Measurements from ENCODE around the gene SMIM35. TPM values are rescaled to one million over a fixed set of nuclear protein-coding genes. Genes with fewer than 3 reads are reported as not detected.

SMIM35 gene
- total and polyA plus RNA-seq, 4 donors, result 0.06 to 0.17 (median 0.11) TPM

DNA sequence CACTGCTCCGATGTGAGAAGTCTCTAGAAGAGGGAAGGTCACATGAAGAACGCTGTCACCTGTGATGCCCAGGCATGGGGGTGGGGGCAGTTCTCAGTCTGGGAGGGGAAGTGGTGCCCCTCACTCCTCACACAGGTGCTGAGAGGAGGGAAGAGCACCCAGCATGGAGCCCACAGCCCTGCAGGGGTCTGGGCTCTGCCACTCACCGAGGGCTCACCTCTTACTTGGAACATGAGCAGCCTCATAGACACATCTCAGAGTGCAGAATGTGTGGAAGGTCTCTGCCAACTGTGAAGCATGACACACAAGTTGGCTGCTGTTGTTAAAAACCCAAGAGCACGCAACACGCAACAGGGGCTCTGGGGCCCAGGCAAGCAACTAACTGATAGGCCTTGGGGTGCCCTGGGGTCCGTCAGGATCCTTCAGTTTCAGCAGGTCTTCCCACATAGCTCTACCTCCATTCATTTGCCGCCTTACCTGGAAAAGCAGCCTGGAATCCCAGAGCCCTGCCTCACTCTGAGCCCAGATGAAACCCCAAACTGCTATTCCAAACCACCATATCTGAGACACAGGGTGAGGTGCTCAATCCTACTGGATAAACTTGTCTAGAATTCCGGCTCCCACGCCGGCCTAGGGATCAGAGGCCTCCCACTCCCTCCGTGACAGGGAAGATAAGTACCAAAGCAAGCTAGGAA lies 27.4 kb downstream of the SMIM35 start:
- TF ChIP-seq, protein P1, sequence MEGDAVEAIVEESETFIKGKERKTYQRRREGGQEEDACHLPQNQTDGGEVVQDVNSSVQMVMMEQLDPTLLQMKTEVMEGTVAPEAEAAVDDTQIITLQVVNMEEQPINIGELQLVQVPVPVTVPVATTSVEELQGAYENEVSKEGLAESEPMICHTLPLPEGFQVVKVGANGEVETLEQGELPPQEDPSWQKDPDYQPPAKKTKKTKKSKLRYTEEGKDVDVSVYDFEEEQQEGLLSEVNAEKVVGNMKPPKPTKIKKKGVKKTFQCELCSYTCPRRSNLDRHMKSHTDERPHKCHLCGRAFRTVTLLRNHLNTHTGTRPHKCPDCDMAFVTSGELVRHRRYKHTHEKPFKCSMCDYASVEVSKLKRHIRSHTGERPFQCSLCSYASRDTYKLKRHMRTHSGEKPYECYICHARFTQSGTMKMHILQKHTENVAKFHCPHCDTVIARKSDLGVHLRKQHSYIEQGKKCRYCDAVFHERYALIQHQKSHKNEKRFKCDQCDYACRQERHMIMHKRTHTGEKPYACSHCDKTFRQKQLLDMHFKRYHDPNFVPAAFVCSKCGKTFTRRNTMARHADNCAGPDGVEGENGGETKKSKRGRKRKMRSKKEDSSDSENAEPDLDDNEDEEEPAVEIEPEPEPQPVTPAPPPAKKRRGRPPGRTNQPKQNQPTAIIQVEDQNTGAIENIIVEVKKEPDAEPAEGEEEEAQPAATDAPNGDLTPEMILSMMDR (IDR thresholded peaks at IDR 0.05; ENCODE audit: control extremely low read depth, extremely low read depth), result no peak

DNA sequence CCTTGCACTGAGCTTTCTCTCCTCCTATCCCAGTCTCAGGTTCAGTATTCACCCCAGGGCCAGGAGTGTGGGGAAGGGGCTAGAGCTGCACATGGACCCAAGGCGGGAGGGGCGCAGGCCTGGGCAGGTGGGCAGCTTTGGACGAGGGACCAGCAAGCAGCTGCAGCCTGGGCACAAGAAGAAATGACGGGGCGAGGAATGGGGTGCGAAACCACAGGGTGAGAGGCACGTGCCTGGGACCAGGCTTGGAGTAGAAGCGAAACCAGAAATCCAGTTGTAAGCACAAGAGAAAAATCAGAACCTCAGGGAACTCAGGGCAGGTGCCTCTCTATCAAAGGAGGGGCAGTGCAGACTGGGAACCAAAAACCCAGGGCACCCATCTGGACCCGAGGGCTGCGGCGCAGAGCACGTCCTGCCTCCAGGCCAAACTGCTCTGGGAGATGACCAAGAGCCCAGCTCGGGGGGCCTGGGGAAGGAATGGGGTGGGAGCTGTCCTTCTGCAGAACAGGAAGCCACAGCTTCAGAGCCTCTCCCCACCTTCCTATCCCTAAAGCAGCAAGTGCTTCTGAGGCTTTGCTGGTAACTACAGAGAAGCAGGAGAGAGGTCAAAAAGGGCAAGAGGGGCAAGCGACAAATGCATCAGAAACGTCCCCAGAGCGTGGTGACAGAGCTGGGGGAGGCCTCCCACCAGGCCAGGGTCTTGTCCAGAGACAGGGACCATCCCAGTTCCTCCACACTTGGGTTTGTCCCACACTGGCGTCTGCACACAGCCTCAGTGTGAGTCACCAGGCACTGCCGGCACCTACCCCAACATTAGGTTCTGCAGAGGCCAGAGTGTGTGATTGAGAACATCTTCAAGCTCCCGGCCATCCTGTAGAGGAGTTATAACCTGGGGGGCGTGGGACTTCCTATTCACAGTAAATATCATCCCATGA lies 28.2 kb downstream of the SMIM35 start:
- WGBS, 2 donors, result 75 to 81% methylated on average over 20 of the region's 20 CpGs
- no peaks in the 10 kb centered on the region for H3K4me1 ChIP-seq (ENCODE audit: control insufficient read depth in 5 of 5, insufficient read depth in 5 of 5, low read length in 5 of 5)
- ATAC-seq (ENCODE audit: insufficient read depth, low FRiP score) (no peak), DNase-seq (no peak)
- H3K9me3 ChIP-seq (ENCODE audit: control insufficient read depth in 4 of 4, insufficient read depth in 3 of 4, low read length in 3 of 4), result no peaks in the 10 kb centered on the region
- no peak overlapping the region for H3K4me3 ChIP-seq
- peak overlapping the region in 1 of 2 donors; percentile 2 for H3K9ac ChIP-seq (ENCODE audit: insufficient read depth in 1 of 2, low read length in 2 of 2)
- H3K36me3 ChIP-seq (ENCODE audit: control insufficient read depth in 4 of 4, insufficient read depth in 4 of 4, low read length in 4 of 4), result no peaks in the 10 kb centered on the region
- TF ChIP-seq, protein P1 (IDR thresholded peaks at IDR 0.05; ENCODE audit: control extremely low read depth, extremely low read depth), result no peak
- no peaks in the 10 kb centered on the region for H3K27me3 ChIP-seq (ENCODE audit: control insufficient read depth in 3 of 3, insufficient read depth in 3 of 3, low read length in 2 of 3)
- H3K27ac ChIP-seq (ENCODE audit: low read depth in 1 of 2, low read length in 1 of 2), result no peak overlapping the region

More for the DNA sequence above, 27.4 kb downstream of the SMIM35 start:
- ATAC-seq (ENCODE audit: insufficient read depth, low FRiP score) (no peak), DNase-seq (no peak)
- no peak overlapping the region for H3K4me3 ChIP-seq
- no peaks in the 10 kb centered on the region for H3K4me1 ChIP-seq (ENCODE audit: control insufficient read depth in 5 of 5, insufficient read depth in 5 of 5, low read length in 5 of 5)
- H3K36me3 ChIP-seq (ENCODE audit: control insufficient read depth in 4 of 4, insufficient read depth in 4 of 4, low read length in 4 of 4), result no peaks in the 10 kb centered on the region
- H3K27me3 ChIP-seq (ENCODE audit: control insufficient read depth in 3 of 3, insufficient read depth in 3 of 3, low read length in 2 of 3), result no peaks in the 10 kb centered on the region
- 91 to 95% methylated on average over 11 of the region's 11 CpGs for WGBS, 2 donors
- H3K27ac ChIP-seq (ENCODE audit: low read depth in 1 of 2, low read length in 1 of 2), result no peak overlapping the region
- H3K9me3 ChIP-seq (ENCODE audit: control insufficient read depth in 4 of 4, insufficient read depth in 3 of 4, low read length in 3 of 4), result no peaks in the 10 kb centered on the region
- H3K9ac ChIP-seq (ENCODE audit: insufficient read depth in 1 of 2, low read length in 2 of 2), result no peak overlapping the region

DNA sequence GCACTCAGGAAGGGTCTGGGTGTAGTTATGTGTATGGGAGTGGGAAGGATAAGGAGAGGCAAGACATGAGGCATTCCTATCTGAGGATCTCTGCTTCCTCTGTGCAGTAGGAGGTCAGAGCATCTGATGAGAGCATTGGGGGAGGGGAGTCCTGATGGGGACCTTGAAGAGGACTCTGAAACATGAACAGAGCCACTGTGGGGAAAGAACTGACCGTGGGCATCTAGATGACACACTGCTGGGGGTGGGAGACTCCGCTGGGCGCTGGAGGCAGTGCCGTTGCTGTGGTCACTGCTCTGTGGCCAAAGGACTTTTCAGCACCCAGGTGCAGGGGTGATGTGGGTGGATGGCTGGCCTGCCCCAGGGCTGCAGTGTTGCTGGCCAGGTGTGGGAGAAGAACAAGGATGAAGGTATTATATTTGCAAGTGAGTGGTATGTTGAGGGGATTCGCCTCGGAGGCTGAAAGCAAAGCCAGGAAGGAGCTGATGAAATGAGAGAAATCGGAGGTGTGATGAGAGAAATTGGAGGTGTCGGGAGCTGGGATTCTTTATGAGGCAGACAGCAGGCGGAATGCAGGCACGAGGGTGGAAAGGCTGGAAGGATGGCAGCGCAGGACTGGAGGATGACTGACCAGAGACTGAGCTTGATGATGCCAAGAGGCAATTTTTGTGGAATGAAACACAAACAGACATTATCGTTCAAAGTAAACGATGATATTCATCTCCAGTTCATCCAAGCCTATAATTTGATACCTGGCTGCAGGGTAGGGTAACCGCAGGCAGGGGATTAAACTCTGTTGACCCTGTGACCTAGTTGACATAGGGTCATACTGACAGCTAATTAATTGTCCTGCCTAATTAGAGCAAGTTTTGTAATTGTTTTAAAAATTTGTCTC lies 29.3 kb downstream of the SMIM35 start:
- TF ChIP-seq, protein P1 (IDR thresholded peaks at IDR 0.05; ENCODE audit: control extremely low read depth, extremely low read depth), result no peak
- 79 to 86% methylated on average over 14 of the region's 14 CpGs for WGBS, 2 donors
- DNase-seq, result no peak

More for the DNA sequence above, 29.3 kb downstream of the SMIM35 start:
- ATAC-seq (ENCODE audit: insufficient read depth, low FRiP score), result no peak
- Histone ChIP-seq H3K27me3 (ENCODE audit: control insufficient read depth in 3 of 3, insufficient read depth in 3 of 3, low read length in 2 of 3) (no peaks in the 10 kb centered on the region), H3K9ac (ENCODE audit: insufficient read depth in 1 of 2, low read length in 2 of 2) (no peak overlapping the region), H3K36me3 (ENCODE audit: control insufficient read depth in 4 of 4, insufficient read depth in 4 of 4, low read length in 4 of 4) (no peaks in the 10 kb centered on the region), H3K9me3 (ENCODE audit: control insufficient read depth in 4 of 4, insufficient read depth in 3 of 4, low read length in 3 of 4) (no peaks in the 10 kb centered on the region), H3K4me3 (no peak overlapping the region), H3K4me1 (ENCODE audit: control insufficient read depth in 5 of 5, insufficient read depth in 5 of 5, low read length in 5 of 5) (no peaks in the 10 kb centered on the region), H3K27ac (ENCODE audit: low read depth in 1 of 2, low read length in 1 of 2) (no peak overlapping the region)

All from lung (tissue), 12 donors.